Measurements from ENCODE around the gene DSCAML1. TPM values are rescaled to one million over a fixed set of nuclear protein-coding genes. Genes with fewer than 3 reads are reported as not detected.

The DSCAML1 gene
- total and polyA plus RNA-seq, 2 of the 8 experiments (the other 6 are each of a cell fraction or from before 2014, with no cell fraction given): 0.19 to 0.24 TPM

- TF ChIP-seq EP300 (IDR thresholded peaks at IDR 0.05; ENCODE audit: borderline replicate concordance in 1 of 2, low read depth in 2 of 2, low read length in 2 of 2): no peak
These were observed 118.2 kb downstream of the DSCAML1 start (continued) for GRCh38 chr11:117678658-117679406.

Measured in H1 (cell line).